ENCODE measurements around the gene IGHMBP2.

- TF ChIP-seq ZNF121 (tag by site-specific recombination; IDR thresholded peaks at IDR 0.05) = no peak
- no peak for TF ChIP-seq ZNF548 (tag by site-specific recombination; IDR thresholded peaks at IDR 0.05)
- TF ChIP-seq PBX3 (CRISPR knock-in tag; IDR thresholded peaks at IDR 0.05) = no peak
- TF ChIP-seq CTCF (tag by site-specific recombination; IDR thresholded peaks at IDR 0.05) = no peak
- no peak for TF ChIP-seq ATF2 (tag by site-specific recombination; IDR thresholded peaks at IDR 0.05; ENCODE audit: low read depth)
- no peak for TF ChIP-seq ZFP69B (tag by site-specific recombination; IDR thresholded peaks at IDR 0.05)
- no peak for TF ChIP-seq PATZ1 (tag by site-specific recombination; IDR thresholded peaks at IDR 0.05)
- TF ChIP-seq ZNF600 (tag by site-specific recombination; IDR thresholded peaks at IDR 0.05) = no peak
- TF ChIP-seq ZNF610 (tag by site-specific recombination; IDR thresholded peaks at IDR 0.05; ENCODE audit: borderline replicate concordance) = no peak
- no peak for TF ChIP-seq ZNF132 (tag by site-specific recombination; IDR thresholded peaks at IDR 0.05; ENCODE audit: borderline replicate concordance)
- TF ChIP-seq FEZF1 (tag by site-specific recombination; IDR thresholded peaks at IDR 0.05) = no peak
Measured at GRCh38 chr11:68905421-68906360, 2.0 kb downstream of the IGHMBP2 start.
